ENCODE measurements around the gene TFPI.

The TFPI gene

DNA sequence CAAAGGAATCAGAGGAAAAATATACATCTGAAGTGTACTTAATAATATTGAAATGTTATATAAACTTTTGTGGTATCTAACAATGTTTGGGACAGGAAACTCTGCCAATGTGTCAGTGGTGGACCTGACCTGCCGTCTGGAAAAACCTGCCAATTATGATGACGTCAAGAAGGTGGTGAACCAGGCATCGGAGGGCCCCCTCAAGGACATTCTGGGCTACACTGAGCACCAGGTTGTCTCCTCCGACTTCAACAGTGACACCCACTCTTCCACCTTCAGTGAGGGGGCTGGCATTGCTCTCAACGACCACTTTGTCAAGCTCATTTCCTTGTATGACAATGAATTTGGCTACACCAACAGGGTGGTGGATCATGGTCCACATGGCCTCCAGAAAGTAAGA lies 138.8 kb downstream of the TFPI start:
- H3K27me3 ChIP-seq (replicated peaks in 2 of 5; ENCODE audit: control insufficient read depth in 4 of 5, insufficient read depth in 5 of 5, low read length in 4 of 5), result no peaks in the 10 kb centered on the region
- H3K4me3 ChIP-seq (ENCODE audit: control insufficient read depth in 1 of 7, extremely low read depth in 1 of 7, insufficient read depth in 4 of 7, low read depth in 2 of 7, low read length in 6 of 7), result no peak overlapping the region
- no peaks in the 10 kb centered on the region for H3K4me1 ChIP-seq (ENCODE audit: control extremely low read depth in 1 of 4, control insufficient read depth in 4 of 4, insufficient read depth in 4 of 4, low read length in 3 of 4)
- ChIA-PET POLR2A (no interaction called here), CTCF (no interaction called here)
- peaks cover 0 to 3% (median 0%) of the 10 kb centered on the region in 4 experiments for H3K36me3 ChIP-seq (ENCODE audit: control insufficient read depth in 4 of 4, insufficient read depth in 4 of 4, low read length in 3 of 4)
- H3K27ac ChIP-seq (ENCODE audit: insufficient read depth in 1 of 2, low read depth in 1 of 2, low read length in 2 of 2, poor library complexity in 1 of 2, severe bottlenecking in 2 of 2), result no peak overlapping the region
- no peaks in the 10 kb centered on the region for H3K9me3 ChIP-seq (ENCODE audit: control extremely low read depth in 1 of 5, control insufficient read depth in 4 of 5, insufficient read depth in 2 of 5, low read depth in 1 of 5, low read length in 4 of 5)
- 93% methylated on average over 5 of the region's 5 CpGs for WGBS (ENCODE audit: insufficient coverage)
- no peak for DNase-seq
